ENCODE results near the gene CABCOCO1. TPM values are rescaled to one million over a fixed set of nuclear protein-coding genes. Genes with fewer than 3 reads are reported as not detected.

Gene CABCOCO1
- total and polyA plus RNA-seq, 9 of the 15 experiments (the other 6 are each of a cell fraction or from before 2014, with no cell fraction given): 0.04 TPM; not detected in 8

- TF ChIP-seq E2F6 (IDR thresholded peaks at IDR 0.05; ENCODE audit: borderline replicate concordance in 1 of 2, extremely low read depth in 1 of 2, insufficient read depth in 1 of 2, insufficient read length in 1 of 2, low read depth in 1 of 2, low read length in 1 of 2, poor library complexity in 1 of 2, severe bottlenecking in 1 of 2) (no peak), SP2 (IDR thresholded peaks at IDR 0.05; ENCODE audit: extremely low read depth, low read depth, low read length, poor library complexity, severe bottlenecking) (no peak), GTF2F1 (IDR thresholded peaks at IDR 0.05; ENCODE audit: low read depth, low read length) (no peak), ARID4B (CRISPR knock-in tag; IDR thresholded peaks at IDR 0.05) (no peak)
Observed at GRCh38 chr10:61642150-61642571, 20.6 kb upstream of the CABCOCO1 start (continued).

Measured in K562 (cell line).